ENCODE measurements around the gene SPOCK2. TPM values are rescaled to one million over a fixed set of nuclear protein-coding genes. Genes with fewer than 3 reads are reported as not detected.

Gene SPOCK2
- total and polyA plus RNA-seq, 2 of the 13 experiments (the other 11 are each of a cell fraction or from before 2014, with no cell fraction given) = 8.6 to 30.6 TPM

DNA sequence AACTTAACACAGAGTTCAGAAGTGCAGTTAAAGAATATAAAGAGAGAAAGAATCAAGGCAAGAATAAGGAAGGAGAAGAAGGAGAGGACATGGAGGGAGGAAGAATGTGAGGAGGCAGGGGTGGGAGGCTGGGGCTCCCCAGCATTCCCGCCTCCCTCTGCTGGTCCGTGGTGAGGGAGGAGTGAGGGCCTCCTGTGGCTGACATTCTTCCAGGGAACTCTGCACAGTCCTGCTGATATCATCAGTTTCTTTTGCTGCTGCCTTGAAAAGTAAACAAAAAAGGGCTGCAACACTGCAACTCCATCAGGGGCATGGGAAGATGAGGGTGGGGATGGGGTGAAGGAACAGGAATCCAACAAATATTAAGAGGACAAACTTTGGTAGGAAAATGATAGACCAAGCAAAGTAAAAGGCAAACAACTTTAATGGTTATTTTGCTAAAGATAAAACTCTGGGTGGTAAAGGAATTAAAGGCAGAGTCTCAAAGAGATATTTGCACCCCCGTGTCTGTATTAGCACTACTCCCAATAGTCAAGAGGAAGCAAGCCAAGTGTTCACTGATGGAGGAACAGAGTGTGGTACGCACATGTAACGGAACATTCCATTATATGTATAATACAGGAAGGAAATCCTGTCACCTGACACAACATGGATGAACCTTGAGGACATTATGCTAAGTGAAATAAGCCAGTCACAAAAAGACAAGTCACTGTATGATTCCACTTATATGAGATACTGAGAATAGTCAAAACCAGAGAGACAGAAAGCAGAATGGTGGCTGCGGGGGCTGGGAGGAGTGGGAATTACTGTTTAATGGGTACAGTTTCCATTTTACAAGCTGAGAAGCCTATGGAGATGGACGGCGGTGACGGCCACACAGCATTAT is 8.0 kb upstream of the SPOCK2 start (continued):
- TF ChIP-seq, protein P1, sequence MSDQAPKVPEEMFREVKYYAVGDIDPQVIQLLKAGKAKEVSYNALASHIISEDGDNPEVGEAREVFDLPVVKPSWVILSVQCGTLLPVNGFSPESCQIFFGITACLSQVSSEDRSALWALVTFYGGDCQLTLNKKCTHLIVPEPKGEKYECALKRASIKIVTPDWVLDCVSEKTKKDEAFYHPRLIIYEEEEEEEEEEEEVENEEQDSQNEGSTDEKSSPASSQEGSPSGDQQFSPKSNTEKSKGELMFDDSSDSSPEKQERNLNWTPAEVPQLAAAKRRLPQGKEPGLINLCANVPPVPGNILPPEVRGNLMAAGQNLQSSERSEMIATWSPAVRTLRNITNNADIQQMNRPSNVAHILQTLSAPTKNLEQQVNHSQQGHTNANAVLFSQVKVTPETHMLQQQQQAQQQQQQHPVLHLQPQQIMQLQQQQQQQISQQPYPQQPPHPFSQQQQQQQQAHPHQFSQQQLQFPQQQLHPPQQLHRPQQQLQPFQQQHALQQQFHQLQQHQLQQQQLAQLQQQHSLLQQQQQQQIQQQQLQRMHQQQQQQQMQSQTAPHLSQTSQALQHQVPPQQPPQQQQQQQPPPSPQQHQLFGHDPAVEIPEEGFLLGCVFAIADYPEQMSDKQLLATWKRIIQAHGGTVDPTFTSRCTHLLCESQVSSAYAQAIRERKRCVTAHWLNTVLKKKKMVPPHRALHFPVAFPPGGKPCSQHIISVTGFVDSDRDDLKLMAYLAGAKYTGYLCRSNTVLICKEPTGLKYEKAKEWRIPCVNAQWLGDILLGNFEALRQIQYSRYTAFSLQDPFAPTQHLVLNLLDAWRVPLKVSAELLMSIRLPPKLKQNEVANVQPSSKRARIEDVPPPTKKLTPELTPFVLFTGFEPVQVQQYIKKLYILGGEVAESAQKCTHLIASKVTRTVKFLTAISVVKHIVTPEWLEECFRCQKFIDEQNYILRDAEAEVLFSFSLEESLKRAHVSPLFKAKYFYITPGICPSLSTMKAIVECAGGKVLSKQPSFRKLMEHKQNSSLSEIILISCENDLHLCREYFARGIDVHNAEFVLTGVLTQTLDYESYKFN (CRISPR knock-in tag; conservative IDR thresholded peaks at IDR 0.05) = peak; percentile 65
- TF ChIP-seq ZNF746 (CRISPR knock-in tag; IDR thresholded peaks at IDR 0.05) = peak; percentile 53; the same call in 1 of the 2 replicates
- no peak for TF ChIP-seq ZNF484 (CRISPR knock-in tag; IDR thresholded peaks at IDR 0.05; ENCODE audit: borderline replicate concordance, low read depth)
- TF ChIP-seq, protein P2, sequence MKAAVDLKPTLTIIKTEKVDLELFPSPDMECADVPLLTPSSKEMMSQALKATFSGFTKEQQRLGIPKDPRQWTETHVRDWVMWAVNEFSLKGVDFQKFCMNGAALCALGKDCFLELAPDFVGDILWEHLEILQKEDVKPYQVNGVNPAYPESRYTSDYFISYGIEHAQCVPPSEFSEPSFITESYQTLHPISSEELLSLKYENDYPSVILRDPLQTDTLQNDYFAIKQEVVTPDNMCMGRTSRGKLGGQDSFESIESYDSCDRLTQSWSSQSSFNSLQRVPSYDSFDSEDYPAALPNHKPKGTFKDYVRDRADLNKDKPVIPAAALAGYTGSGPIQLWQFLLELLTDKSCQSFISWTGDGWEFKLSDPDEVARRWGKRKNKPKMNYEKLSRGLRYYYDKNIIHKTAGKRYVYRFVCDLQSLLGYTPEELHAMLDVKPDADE (CRISPR knock-in tag; IDR thresholded peaks at IDR 0.05) = no peak
- no peak for TF ChIP-seq RFX1 (IDR thresholded peaks at IDR 0.05)
- no peak for TF ChIP-seq RBM22 (optimal IDR thresholded peaks at IDR 0.05; ENCODE audit: low read length)
- TF ChIP-seq, protein P3, sequence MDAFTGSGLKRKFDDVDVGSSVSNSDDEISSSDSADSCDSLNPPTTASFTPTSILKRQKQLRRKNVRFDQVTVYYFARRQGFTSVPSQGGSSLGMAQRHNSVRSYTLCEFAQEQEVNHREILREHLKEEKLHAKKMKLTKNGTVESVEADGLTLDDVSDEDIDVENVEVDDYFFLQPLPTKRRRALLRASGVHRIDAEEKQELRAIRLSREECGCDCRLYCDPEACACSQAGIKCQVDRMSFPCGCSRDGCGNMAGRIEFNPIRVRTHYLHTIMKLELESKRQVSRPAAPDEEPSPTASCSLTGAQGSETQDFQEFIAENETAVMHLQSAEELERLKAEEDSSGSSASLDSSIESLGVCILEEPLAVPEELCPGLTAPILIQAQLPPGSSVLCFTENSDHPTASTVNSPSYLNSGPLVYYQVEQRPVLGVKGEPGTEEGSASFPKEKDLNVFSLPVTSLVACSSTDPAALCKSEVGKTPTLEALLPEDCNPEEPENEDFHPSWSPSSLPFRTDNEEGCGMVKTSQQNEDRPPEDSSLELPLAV (CRISPR knock-in tag; conservative IDR thresholded peaks at IDR 0.05; ENCODE audit: low read depth) = no peak
- TF ChIP-seq, protein P4, sequence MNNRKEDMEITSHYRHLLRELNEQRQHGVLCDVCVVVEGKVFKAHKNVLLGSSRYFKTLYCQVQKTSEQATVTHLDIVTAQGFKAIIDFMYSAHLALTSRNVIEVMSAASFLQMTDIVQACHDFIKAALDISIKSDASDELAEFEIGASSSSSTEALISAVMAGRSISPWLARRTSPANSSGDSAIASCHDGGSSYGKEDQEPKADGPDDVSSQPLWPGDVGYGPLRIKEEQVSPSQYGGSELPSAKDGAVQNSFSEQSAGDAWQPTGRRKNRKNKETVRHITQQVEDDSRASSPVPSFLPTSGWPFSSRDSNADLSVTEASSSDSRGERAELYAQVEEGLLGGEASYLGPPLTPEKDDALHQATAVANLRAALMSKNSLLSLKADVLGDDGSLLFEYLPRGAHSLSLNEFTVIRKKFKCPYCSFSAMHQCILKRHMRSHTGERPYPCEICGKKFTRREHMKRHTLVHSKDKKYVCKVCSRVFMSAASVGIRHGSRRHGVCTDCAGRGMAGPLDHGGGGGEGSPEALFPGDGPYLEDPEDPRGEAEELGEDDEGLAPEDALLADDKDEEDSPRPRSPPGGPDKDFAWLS (CRISPR knock-in tag; IDR thresholded peaks at IDR 0.05; ENCODE audit: borderline replicate concordance) = no peak
- no peak for TF ChIP-seq TSC22D2 (CRISPR knock-in tag; IDR thresholded peaks at IDR 0.05; ENCODE audit: borderline replicate concordance)
- 0 out of 2 replicates have a peak, but pooled peaks have one; percentile 61 for TF ChIP-seq SMYD3 (CRISPR knock-in tag; IDR thresholded peaks at IDR 0.05)
- TF ChIP-seq FOXP1 (IDR thresholded peaks at IDR 0.05) = no peak
- TF ChIP-seq FOXP1 (CRISPR knock-in tag; IDR thresholded peaks at IDR 0.05) = peak; percentile 48; the same call in 1 of the 2 replicates
- TF ChIP-seq, protein P5, sequence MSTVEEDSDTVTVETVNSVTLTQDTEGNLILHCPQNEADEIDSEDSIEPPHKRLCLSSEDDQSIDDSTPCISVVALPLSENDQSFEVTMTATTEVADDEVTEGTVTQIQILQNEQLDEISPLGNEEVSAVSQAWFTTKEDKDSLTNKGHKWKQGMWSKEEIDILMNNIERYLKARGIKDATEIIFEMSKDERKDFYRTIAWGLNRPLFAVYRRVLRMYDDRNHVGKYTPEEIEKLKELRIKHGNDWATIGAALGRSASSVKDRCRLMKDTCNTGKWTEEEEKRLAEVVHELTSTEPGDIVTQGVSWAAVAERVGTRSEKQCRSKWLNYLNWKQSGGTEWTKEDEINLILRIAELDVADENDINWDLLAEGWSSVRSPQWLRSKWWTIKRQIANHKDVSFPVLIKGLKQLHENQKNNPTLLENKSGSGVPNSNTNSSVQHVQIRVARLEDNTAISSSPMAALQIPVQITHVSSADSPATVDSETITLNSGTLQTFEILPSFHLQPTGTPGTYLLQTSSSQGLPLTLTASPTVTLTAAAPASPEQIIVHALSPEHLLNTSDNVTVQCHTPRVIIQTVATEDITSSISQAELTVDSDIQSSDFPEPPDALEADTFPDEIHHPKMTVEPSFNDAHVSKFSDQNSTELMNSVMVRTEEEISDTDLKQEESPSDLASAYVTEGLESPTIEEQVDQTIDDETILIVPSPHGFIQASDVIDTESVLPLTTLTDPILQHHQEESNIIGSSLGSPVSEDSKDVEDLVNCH (CRISPR knock-in tag; IDR thresholded peaks at IDR 0.05) = no peak
- no peak for TF ChIP-seq KDM3A (CRISPR knock-in tag; IDR thresholded peaks at IDR 0.05; ENCODE audit: low read depth)
- peak; percentile 63; the same call in 1 of the 2 replicates for TF ChIP-seq HOXA3 (CRISPR knock-in tag; IDR thresholded peaks at IDR 0.05)
- no peak for TF ChIP-seq CEBPB (IDR thresholded peaks at IDR 0.05; ENCODE audit: borderline replicate concordance, low read depth, low read length)
- TF ChIP-seq HNRNPH1 (optimal IDR thresholded peaks at IDR 0.05; ENCODE audit: low read depth, low read length) = no peak

Measured in HepG2 (cell line).